Thoracic aorta (tissue), 2 donors: ENCODE results near the gene SFT2D2. TPM values are rescaled to one million over a fixed set of nuclear protein-coding genes. Genes with fewer than 3 reads are reported as not detected.

ENCODE experiments used
- ATAC-seq: fragments of 150-250 bp; one replicate; pipeline ENCODE4 v1.8.0; 2017; ENCODE audit warnings: low read depth; ENCODE audit not compliant: insufficient number of reproducible peaks, low FRiP score
- DNase-seq: peaks from one replicate; pipeline ENCODE4 v3.0.0-alpha.2; 2020; ENCODE audit warnings: low spot score
- H3K27ac ChIP-seq, 2 donors: fragments of 200-600 bp; sonication (generic); 1 replicate in 1 of 2; 2 replicates in 1 of 2; pipeline ENCODE4 v1.5.1; 2016; ENCODE audit warnings: mild to moderate bottlenecking in 2 of 2, moderate library complexity in 2 of 2
- H3K27me3 ChIP-seq: fragments of 200-600 bp; sonication (generic); replicated peaks from 2 replicates; pipeline ENCODE4 v1.6.0; 2016; ENCODE audit warnings: mild to moderate bottlenecking; ENCODE audit not compliant: insufficient read depth
- H3K36me3 ChIP-seq: fragments of 200-600 bp; sonication (generic); one replicate; pipeline ENCODE4 v1.5.1; 2016
- H3K4me1 ChIP-seq, 2 donors: fragments of 200-600 bp; sonication (generic); 1 replicate in 1 of 2; 2 replicates in 1 of 2; pipeline versions ENCODE4 v1.5.1 to v1.6.0; 2016; ENCODE audit warnings: low read depth in 2 of 2, mild to moderate bottlenecking in 1 of 2; ENCODE audit not compliant: control insufficient read depth in 1 of 2
- H3K4me3 ChIP-seq: fragments of 200-600 bp; sonication (generic); 2 replicates; pipeline ENCODE4 v1.5.1; 2016; ENCODE audit warnings: mild to moderate bottlenecking
- H3K9me3 ChIP-seq: fragments of 200-600 bp; sonication (generic); 2 replicates; pipeline ENCODE4 v1.5.1; 2016
- CTCF ChIP-seq: fragments of 200-600 bp; sonication (generic); IDR thresholded peaks from one replicate; pipeline ENCODE4 v1.5.1; 2019; ENCODE audit warnings: antibody characterized with exemption
- total RNA-seq, 2 donors: library from RNA; depleted of rRNA; stranded (reverse); fragments of >200 nt; gene quantifications; one replicate each; pipeline versions ENCODE4 v1.1.0 to v1.2.3, GENCODE V29; 2016

The SFT2D2 gene
- total RNA-seq: 100 to 1,000 TPM in 1 of 2 donors, 10 to 100 TPM in 1; 65.4 to 124 TPM

DNA sequence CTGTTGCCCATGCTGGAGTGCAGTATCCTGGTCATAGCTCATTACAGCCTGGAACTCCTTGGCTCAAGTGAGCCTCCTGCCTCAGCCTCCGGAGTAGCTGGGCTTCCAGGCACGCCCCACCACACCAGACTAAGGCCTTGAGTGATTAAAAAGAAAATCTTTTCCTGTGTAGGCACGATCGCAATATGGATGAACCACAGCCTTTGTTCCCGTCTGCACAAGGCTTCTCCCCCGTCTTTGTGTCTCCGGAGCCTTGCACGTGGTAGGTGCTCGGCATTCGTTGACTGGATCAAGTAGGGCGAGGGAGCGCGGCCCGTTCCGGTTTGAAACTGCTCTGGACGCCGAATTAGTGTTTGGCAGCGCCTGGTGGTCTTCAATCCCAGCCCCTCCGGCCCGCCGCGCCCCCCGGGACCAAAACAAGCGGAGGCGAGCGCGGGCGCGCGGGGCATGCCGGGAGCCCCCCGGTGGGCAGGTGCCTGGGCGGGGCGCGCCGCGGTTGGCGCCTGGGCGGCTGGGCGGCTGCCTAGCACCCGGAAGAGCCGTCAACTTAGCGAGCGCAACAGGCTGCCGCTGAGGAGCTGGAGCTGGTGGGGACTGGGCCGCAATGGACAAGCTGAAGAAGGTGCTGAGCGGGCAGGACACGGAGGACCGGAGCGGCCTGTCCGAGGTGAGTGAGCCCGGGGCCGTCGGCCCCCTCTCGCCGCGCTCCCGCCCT lies at the start of gene SFT2D2:
Gene SFT2D2, plus strand, starts transcription at position 529 of the 715 bp plus-strand sequence. Its CDS starts 76 bp downstream, at position 605.
- H3K27ac ChIP-seq: peak within 1 kb of the TSS; percentile 94 to 99
- no peaks in the 10 kb centered on the region for H3K9me3 ChIP-seq
- DNase-seq (peak; percentile 7), ATAC-seq (peak; percentile 76)
- TF ChIP-seq CTCF: no peak
- peaks cover 3% of the 10 kb centered on the region for H3K36me3 ChIP-seq
- H3K4me3 ChIP-seq: peak within 1 kb of the TSS; percentile 95
- no peaks in the 10 kb centered on the region for H3K27me3 ChIP-seq
- H3K4me1 ChIP-seq: peaks cover 27 to 40% of the 10 kb centered on the region in 2 donors

GRCh38 chr1:168178227-168178637 lies 47.6 kb upstream of the SFT2D2 start:
- ATAC-seq (no peak), DNase-seq (no peak)
- Histone ChIP-seq H3K9me3 (no peaks in the 10 kb centered on the region), H3K27ac (peak overlapping the region; percentile 86 to 96), H3K4me1 (peaks cover 4 to 18% of the 10 kb centered on the region in 2 donors), H3K36me3 (no peaks in the 10 kb centered on the region), H3K4me3 (peak overlapping the region; percentile 82), H3K27me3 (no peaks in the 10 kb centered on the region)
- no peak for TF ChIP-seq CTCF

DNA sequence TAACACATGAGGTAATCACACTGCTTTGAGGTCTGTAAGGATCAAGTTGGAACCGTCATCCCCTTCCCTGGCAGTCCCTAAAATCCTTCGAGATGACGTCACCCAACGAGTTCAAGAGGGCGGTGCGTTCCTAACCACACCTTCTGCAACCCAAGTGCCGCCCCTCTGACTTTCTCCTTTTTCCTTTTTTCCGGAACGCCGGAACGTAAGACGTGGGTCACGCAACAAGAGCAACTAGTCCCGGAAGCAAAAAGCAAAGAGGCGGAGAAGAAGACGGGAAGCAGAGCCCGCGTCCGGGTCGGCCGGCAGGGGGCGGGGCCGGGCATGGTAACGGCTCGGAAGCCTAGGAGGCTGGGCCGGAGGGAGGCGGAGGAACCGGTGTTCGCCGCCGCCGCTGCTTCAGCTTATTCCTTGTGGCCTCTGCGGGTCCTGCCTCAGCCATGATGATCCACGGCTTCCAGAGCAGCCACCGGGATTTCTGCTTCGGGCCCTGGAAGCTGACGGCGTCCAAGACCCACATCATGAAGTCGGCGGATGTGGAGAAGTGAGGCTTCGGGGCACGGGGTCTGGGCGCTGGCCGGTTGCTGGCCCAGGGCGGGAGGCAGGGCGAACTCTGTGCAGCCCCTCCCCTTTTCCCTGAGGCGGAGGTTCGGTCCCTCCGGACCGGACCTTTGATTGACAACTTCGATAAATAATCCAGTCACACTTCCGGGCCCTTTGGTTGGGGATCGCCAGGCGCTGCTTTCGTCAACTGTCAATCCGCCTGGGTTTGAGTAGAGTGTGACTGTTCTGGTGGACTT lies 47.0 kb upstream of the SFT2D2 start, which contains the start of gene TIPRL:
Gene TIPRL, plus strand, starts transcription at position 325 of the 800 bp plus-strand sequence. Its CDS starts 116 bp downstream, at position 441.
- no peaks in the 10 kb centered on the region for H3K9me3 ChIP-seq
- DNase-seq: peak; percentile 82
- no peaks in the 10 kb centered on the region for H3K36me3 ChIP-seq
- H3K27me3 ChIP-seq: no peaks in the 10 kb centered on the region
- H3K27ac ChIP-seq: peak within 1 kb of the TSS; percentile 86 to 96
- peak; percentile 99 for ATAC-seq
- peak within 1 kb of the TSS; percentile 82 for H3K4me3 ChIP-seq
- H3K4me1 ChIP-seq: peaks cover 4 to 18% of the 10 kb centered on the region in 2 donors
- peak; percentile 79 for TF ChIP-seq CTCF

- Histone ChIP-seq H3K36me3 (no peaks in the 10 kb centered on the region), H3K4me3 (peak overlapping the region; percentile 82), H3K4me1 (peaks cover 4 to 18% of the 10 kb centered on the region in 2 donors), H3K9me3 (no peaks in the 10 kb centered on the region), H3K27me3 (no peaks in the 10 kb centered on the region), H3K27ac (peak overlapping the region; percentile 86 to 96)
- ATAC-seq: no peak
- TF ChIP-seq CTCF: no peak
- no peak for DNase-seq
These were observed 46.2 kb upstream of the SFT2D2 start for GRCh38 chr1:168179438-168180147.
